OCI-LY1 (cell line): ENCODE results near the gene C1orf226.

Experiments
- H2AFZ ChIP-seq: fragments of 200-600 bp; sonication (generic), shearing (Covaris generic); 2 replicates; pipeline ENCODE4 v1.6.0; 2014; ENCODE audit warnings: antibody characterized with exemption, mild to moderate bottlenecking, low read length
- H3F3A ChIP-seq: fragments of 200-600 bp; sonication (generic), shearing (Covaris generic); 2 replicates; pipeline ENCODE4 v1.6.0; 2014; ENCODE audit warnings: mild to moderate bottlenecking, antibody characterized with exemption, low read length, moderate library complexity; ENCODE audit not compliant: insufficient read depth
- H3K27ac ChIP-seq: fragments of 200-600 bp; sonication (generic); 2 replicates; pipeline ENCODE4 v1.5.1; 2014; ENCODE audit warnings: low read length, mixed run types, mild to moderate bottlenecking, low read depth; ENCODE audit not compliant: poor library complexity, severe bottlenecking
- H3K27me3 ChIP-seq: fragments of 200-600 bp; sonication (generic); 2 replicates; pipeline ENCODE4 v1.6.0; 2014; ENCODE audit warnings: antibody characterized with exemption, mild to moderate bottlenecking, low read length, moderate library complexity; ENCODE audit not compliant: insufficient read depth
- H3K36me3 ChIP-seq: fragments of 200-600 bp; sonication (generic); 2 replicates; pipeline ENCODE4 v1.6.1; 2014; ENCODE audit warnings: mild to moderate bottlenecking, antibody characterized with exemption, low read length, moderate library complexity, mixed read lengths; ENCODE audit not compliant: insufficient read depth
- H3K4me1 ChIP-seq: fragments of 200-600 bp; sonication (generic); 2 replicates; pipeline ENCODE4 v1.5.1; 2014; ENCODE audit warnings: mild to moderate bottlenecking, low read length, moderate library complexity; ENCODE audit not compliant: insufficient read depth, severe bottlenecking
- H3K4me2 ChIP-seq: fragments of 200-600 bp; sonication (generic), shearing (Covaris generic); 2 replicates; pipeline ENCODE4 v1.6.1; 2014; ENCODE audit warnings: low read length
- H3K4me3 ChIP-seq: fragments of 200-600 bp; sonication (generic); 2 replicates; pipeline ENCODE4 v1.5.1; 2014; ENCODE audit warnings: low read length, low read depth, mild to moderate bottlenecking, mixed read lengths; ENCODE audit not compliant: poor library complexity, severe bottlenecking
- H3K79me2 ChIP-seq: fragments of 200-600 bp; shearing (Covaris generic); 2 replicates; pipeline ENCODE4 v1.6.1; 2016; ENCODE audit warnings: mixed run types, low read length, mixed read lengths; ENCODE audit not compliant: insufficient read depth
- H3K9ac ChIP-seq: fragments of 200-600 bp; sonication (generic), shearing (Covaris generic); 2 replicates; pipeline ENCODE4 v1.6.1; 2014; ENCODE audit warnings: mild to moderate bottlenecking, low read length, mixed read lengths
- H3K9me2 ChIP-seq: fragments of 200-600 bp; sonication (generic), shearing (Covaris generic); 2 replicates; pipeline ENCODE4 v1.6.1; 2014; ENCODE audit warnings: low read depth, mild to moderate bottlenecking, low read length, mixed read lengths
- H3K9me3 ChIP-seq: fragments of 200-600 bp; shearing (Covaris generic); 2 replicates; pipeline ENCODE4 v1.6.1; 2014; ENCODE audit warnings: low read length, mixed read lengths
- H4K20me1 ChIP-seq: fragments of 200-600 bp; sonication (generic), shearing (Covaris generic); 2 replicates; pipeline ENCODE4 v1.6.0; 2016; ENCODE audit warnings: mild to moderate bottlenecking, low read length; ENCODE audit not compliant: insufficient read depth
- EZH2 ChIP-seq: fragments of 200-600 bp; sonication (generic), shearing (Covaris generic); IDR thresholded peaks from 2 replicates; pipeline ENCODE4 v1.8.0; 2017; ENCODE audit warnings: borderline replicate concordance, mixed run types, mild to moderate bottlenecking, antibody characterized with exemption, low read length, moderate library complexity, mixed read lengths
- TF ChIP-seq, protein P1 (sequence below): fragments of 200-600 bp; sonication (generic), shearing (Covaris generic); IDR thresholded peaks from 2 replicates; pipeline ENCODE4 v1.5.1; 2017; ENCODE audit warnings: mild to moderate bottlenecking, antibody characterized with exemption, low read length, moderate library complexity, mixed read lengths

C1orf226 gene

DNA sequence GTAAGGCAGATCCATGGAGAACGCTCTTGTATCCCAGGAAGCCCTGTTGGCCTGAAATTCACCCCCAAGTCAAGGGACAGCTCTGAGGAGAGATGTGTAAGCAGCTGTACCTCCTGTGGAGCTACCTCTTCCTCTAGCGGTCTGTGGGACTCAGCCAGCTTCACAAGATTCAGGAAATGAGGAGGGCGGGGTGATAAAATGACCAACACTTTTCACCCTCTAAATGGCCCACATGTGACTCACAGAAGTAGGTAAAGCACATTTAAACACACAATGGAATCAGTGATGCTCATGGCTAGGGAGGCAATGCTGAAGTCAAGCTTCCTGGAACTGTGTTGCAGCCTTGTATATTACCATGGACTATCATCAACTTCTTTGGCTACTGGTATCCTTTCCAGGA is 30.5 kb downstream of the C1orf226 start, which contains the start of gene SH2D1B:
TSS of gene SH2D1B (minus strand) at position 135 of the 400 bp plus-strand sequence. CDS start at position 15, 120 bp downstream.
- Histone ChIP-seq H2AFZ (no peak within 1 kb of the TSS), H3K4me2 (no peak within 1 kb of the TSS), H4K20me1 (no peaks in the 10 kb centered on the region), H3K27ac (no peak within 1 kb of the TSS), H3K4me3 (no peak within 1 kb of the TSS), H3K36me3 (no peaks in the 10 kb centered on the region), H3K9me2 (no peaks in the 10 kb centered on the region), H3K27me3 (no peaks in the 10 kb centered on the region), H3K79me2 (no peaks in the 10 kb centered on the region), H3K9me3 (no peaks in the 10 kb centered on the region), H3K9ac (no peak within 1 kb of the TSS), H3F3A (no peaks in the 10 kb centered on the region), H3K4me1 (no peaks in the 10 kb centered on the region)
- TF ChIP-seq EZH2 = no peak
- TF ChIP-seq, protein P1, sequence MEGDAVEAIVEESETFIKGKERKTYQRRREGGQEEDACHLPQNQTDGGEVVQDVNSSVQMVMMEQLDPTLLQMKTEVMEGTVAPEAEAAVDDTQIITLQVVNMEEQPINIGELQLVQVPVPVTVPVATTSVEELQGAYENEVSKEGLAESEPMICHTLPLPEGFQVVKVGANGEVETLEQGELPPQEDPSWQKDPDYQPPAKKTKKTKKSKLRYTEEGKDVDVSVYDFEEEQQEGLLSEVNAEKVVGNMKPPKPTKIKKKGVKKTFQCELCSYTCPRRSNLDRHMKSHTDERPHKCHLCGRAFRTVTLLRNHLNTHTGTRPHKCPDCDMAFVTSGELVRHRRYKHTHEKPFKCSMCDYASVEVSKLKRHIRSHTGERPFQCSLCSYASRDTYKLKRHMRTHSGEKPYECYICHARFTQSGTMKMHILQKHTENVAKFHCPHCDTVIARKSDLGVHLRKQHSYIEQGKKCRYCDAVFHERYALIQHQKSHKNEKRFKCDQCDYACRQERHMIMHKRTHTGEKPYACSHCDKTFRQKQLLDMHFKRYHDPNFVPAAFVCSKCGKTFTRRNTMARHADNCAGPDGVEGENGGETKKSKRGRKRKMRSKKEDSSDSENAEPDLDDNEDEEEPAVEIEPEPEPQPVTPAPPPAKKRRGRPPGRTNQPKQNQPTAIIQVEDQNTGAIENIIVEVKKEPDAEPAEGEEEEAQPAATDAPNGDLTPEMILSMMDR = no peak

DNA sequence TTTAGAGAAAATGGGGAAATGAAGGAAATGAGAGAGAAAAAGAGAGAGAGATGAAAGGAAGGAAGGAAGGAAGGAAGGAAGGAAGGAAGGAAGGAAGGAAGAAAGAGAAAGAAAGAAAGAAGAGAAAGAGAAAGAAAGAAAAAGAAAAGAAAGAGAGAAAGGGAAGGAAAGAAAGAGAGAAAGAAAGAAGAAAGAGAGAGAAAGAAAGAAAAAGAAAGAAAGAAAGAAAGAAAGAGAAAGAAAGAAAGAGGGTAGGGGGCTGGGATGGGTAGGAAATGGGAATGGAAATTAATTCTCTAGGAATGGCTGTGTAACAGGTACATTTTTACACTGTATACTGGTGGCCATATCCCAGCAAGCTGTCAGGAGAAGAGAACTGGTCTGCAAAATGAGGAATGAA is 34.7 kb downstream of the C1orf226 start:
- Histone ChIP-seq H4K20me1 (no peaks in the 10 kb centered on the region), H3K9me3 (no peaks in the 10 kb centered on the region), H3K27ac (no peak overlapping the region), H3F3A (no peaks in the 10 kb centered on the region), H3K36me3 (no peaks in the 10 kb centered on the region), H3K9ac (no peak overlapping the region), H3K4me3 (no peak overlapping the region), H2AFZ (no peak overlapping the region), H3K79me2 (no peaks in the 10 kb centered on the region), H3K27me3 (no peaks in the 10 kb centered on the region), H3K4me2 (no peak overlapping the region), H3K4me1 (no peaks in the 10 kb centered on the region), H3K9me2 (no peaks in the 10 kb centered on the region)
- TF ChIP-seq, protein P1 = no peak
- no peak for TF ChIP-seq EZH2

DNA sequence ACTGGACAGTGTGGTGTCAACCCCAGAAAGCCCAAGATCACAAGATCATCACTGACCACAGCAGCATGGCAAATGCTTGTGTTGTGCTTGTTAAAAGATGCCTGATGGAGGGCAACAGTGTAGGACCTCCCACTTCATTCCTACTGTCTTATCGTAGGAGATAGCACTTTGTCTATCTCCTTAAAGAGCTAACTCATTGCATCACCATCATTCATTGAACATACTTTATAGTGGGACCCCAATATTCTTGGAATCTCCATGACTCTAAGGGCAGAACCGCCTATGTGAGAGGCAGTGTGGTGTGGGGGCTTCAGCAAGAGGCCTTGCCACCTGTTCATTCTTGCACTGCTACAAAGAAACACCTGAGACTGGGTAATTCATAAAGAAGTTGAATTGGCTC is 35.4 kb downstream of the C1orf226 start:
- no peaks in the 10 kb centered on the region for H3K4me1 ChIP-seq
- no peaks in the 10 kb centered on the region for H4K20me1 ChIP-seq
- H3K79me2 ChIP-seq = no peaks in the 10 kb centered on the region
- TF ChIP-seq EZH2 = no peak
- TF ChIP-seq, protein P1 = no peak
- H3K36me3 ChIP-seq = no peaks in the 10 kb centered on the region
- no peaks in the 10 kb centered on the region for H3K9me3 ChIP-seq
- no peaks in the 10 kb centered on the region for H3K9me2 ChIP-seq
- no peak overlapping the region for H2AFZ ChIP-seq
- no peaks in the 10 kb centered on the region for H3F3A ChIP-seq
- no peak overlapping the region for H3K4me3 ChIP-seq
- no peaks in the 10 kb centered on the region for H3K27me3 ChIP-seq
- H3K4me2 ChIP-seq = no peak overlapping the region
- H3K27ac ChIP-seq = no peak overlapping the region
- H3K9ac ChIP-seq = no peak overlapping the region
